HEK293T (cell line): Measurements from ENCODE around the gene CBR3.

Experiments used
- CTCF ChIA-PET: fragments of 350-600 bp; formaldehyde crosslinking; extraction: SDS; loops from one replicate; lab custom pipeline; 2021; ENCODE audit warnings: antibody characterized with exemption, inconsistent platforms; lab: Yijun Ruan, JAX
- POLR2A ChIA-PET: fragments of 350-600 bp; formaldehyde crosslinking; extraction: SDS; loops from one replicate; lab custom pipeline; 2020; ENCODE audit warnings: antibody characterized with exemption, inconsistent platforms; lab: Yijun Ruan, JAX
- DNase-seq: peaks from one replicate; pipeline ENCODE4 v3.0.0; 2012; ENCODE audit warnings: mixed read lengths; ENCODE audit errors: extremely low spot score
- ARNT ChIP-seq: fragments of 450-650 bp; IDR thresholded peaks from 2 replicates; pipeline ENCODE4 v1.6.1; 2017; ENCODE audit warnings: mild to moderate bottlenecking
- BHLHE40 ChIP-seq: fragments of 450-650 bp; IDR thresholded peaks from 2 replicates; pipeline ENCODE4 v1.6.1; 2016; ENCODE audit warnings: mild to moderate bottlenecking, moderate library complexity, borderline replicate concordance
- CTBP1 ChIP-seq: fragments of 450-650 bp; IDR thresholded peaks from 2 replicates; pipeline ENCODE4 v1.6.1; 2016; ENCODE audit warnings: borderline replicate concordance
- ELF4 ChIP-seq: fragments of 450-650 bp; IDR thresholded peaks from 2 replicates; pipeline ENCODE4 v1.6.1; 2017; ENCODE audit warnings: antibody characterized with exemption
- FOXA1 ChIP-seq: fragments of 450-650 bp; IDR thresholded peaks from 2 replicates; pipeline ENCODE4 v1.6.1; 2016; ENCODE audit warnings: mild to moderate bottlenecking
- FOXK2 ChIP-seq: fragments of 450-650 bp; IDR thresholded peaks from 2 replicates; pipeline ENCODE4 v1.6.1; 2016; ENCODE audit warnings: mild to moderate bottlenecking
- FOXM1 ChIP-seq: fragments of 450-650 bp; IDR thresholded peaks from 2 replicates; pipeline ENCODE4 v1.6.1; 2017; ENCODE audit warnings: mild to moderate bottlenecking, borderline replicate concordance
- HDGF ChIP-seq: fragments of 450-650 bp; IDR thresholded peaks from 2 replicates; pipeline ENCODE4 v1.6.1; 2017; ENCODE audit warnings: antibody characterized with exemption, borderline replicate concordance
- L3MBTL2 ChIP-seq: fragments of 450-650 bp; conservative IDR thresholded peaks from 2 replicates; pipeline ENCODE4 v1.6.1; 2016; ENCODE audit warnings: mild to moderate bottlenecking
- LEF1 ChIP-seq: fragments of 450-650 bp; IDR thresholded peaks from 2 replicates; pipeline ENCODE4 v1.6.1; 2017; ENCODE audit warnings: mild to moderate bottlenecking, borderline replicate concordance
- NFRKB ChIP-seq: fragments of 450-650 bp; IDR thresholded peaks from 2 replicates; pipeline ENCODE4 v1.6.1; 2016; ENCODE audit warnings: mild to moderate bottlenecking, moderate library complexity
- SP1 ChIP-seq: fragments of 450-650 bp; IDR thresholded peaks from 2 replicates; pipeline ENCODE4 v1.6.1; 2017
- SUZ12 ChIP-seq: fragments of 450-650 bp; IDR thresholded peaks from 2 replicates; pipeline ENCODE4 v1.6.1; 2016; ENCODE audit warnings: mild to moderate bottlenecking
- TARDBP ChIP-seq: fragments of 450-650 bp; IDR thresholded peaks from 2 replicates; pipeline ENCODE4 v1.6.1; 2016
- ZNF384 ChIP-seq: fragments of 450-650 bp; IDR thresholded peaks from 2 replicates; pipeline ENCODE4 v1.6.1; 2016
- TF ChIP-seq, protein P1 (sequence below): fragments of 450-650 bp; IDR thresholded peaks from 2 replicates; pipeline ENCODE4 v1.6.1; 2016

The CBR3 gene

DNA sequence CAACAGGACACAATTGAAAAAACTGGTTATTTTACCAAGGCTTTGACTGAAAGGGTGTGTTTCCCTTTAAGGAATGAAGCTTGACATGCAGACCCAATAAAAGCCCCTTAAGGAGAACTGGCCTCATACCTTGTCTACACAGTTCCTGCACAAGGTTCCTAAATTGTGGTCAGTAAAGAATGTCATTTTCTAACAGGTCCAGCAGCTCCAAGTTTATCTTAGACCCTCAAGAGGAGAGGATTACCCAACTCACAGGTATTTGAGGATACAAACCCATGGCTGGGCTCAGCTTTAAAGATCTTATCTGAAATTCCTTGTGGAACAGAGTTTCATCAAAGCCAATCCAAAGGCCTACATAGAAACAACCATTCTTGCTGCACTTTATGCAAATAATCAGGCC lies 31.4 kb upstream of the CBR3 start:
- ChIA-PET CTCF (interaction anchor here (0.6 kb wide), 1 partner anchor 13 kb away, joined by 3 read pairs; no protein-coding TSS in a partner anchor), POLR2A (interaction anchor here (1.3 to 2.1 kb wide), 2 partner anchors 34 to 43 kb away, joined by 5 read pairs; partner anchors contain the start of genes CBR1 and SETD4)

DNA sequence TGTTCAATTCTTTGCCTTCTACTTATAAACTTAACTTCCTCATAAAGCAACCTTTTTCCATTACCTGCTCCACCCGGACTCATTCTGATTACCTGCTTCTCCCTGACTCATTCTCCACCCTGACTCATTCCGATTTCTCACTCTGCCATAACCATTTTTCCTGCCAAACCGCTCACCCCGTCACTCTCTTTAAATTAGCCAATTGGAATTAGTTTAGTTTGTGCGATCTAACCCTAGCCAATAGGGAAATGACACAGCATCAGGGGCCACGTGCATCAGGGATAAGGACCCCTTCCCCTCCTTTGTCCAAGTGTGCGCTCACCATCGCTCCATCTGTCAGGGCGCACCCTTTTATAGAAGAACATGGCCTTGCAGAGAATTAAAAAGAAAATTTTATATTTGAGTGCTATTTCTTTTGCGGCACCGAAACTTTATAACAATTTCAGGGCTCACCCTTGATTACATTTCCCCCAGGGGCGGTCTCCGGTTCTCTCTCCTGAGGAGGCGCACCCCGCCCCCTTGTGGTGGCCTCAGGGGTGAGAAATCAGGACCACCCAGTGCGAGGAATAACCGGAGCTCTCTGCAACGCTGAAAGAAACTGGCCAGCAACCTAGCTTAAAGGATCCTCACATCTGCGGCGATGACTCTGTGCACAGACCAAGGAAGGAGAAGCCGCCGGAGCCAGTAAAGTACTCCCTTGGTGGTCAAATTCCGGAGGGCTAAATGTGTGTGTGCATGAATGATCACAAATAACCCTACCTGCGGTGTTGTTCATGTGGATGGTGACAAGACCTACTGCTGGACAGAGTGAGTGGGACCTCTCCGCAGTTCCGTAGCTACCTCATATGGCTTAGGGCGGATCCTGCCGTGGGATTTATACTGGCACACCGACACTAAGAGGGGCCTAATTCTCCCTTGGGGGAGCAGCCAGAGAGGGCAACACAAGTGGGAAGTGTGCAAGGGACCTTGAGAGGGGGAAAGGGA lies 30.3 kb upstream of the CBR3 start:
- ChIA-PET POLR2A (interaction anchor here (0.6 to 2.1 kb wide), 3 partner anchors 8 to 44 kb away, joined by 3 to 5 read pairs (median 5); partner anchors contain the start of genes CBR1 and SETD4), CTCF (interaction anchor here (0.6 to 1.0 kb wide), 2 partner anchors 13 to 14 kb away, joined by 4 read pairs; no protein-coding TSS in a partner anchor)
- no peak for TF ChIP-seq ZNF384
- no peak for TF ChIP-seq LEF1
- no peak for TF ChIP-seq SP1
- no peak for TF ChIP-seq NFRKB
- no peak for TF ChIP-seq FOXK2
- TF ChIP-seq TARDBP = no peak
- no peak for TF ChIP-seq ARNT
- TF ChIP-seq HDGF = no peak
- TF ChIP-seq SUZ12 = no peak
- no peak for TF ChIP-seq FOXM1
- no peak for TF ChIP-seq CTBP1
- TF ChIP-seq ELF4 = no peak
- no peak for TF ChIP-seq FOXA1
- TF ChIP-seq BHLHE40 = no peak
- no peak for TF ChIP-seq L3MBTL2
- TF ChIP-seq, protein P1, sequence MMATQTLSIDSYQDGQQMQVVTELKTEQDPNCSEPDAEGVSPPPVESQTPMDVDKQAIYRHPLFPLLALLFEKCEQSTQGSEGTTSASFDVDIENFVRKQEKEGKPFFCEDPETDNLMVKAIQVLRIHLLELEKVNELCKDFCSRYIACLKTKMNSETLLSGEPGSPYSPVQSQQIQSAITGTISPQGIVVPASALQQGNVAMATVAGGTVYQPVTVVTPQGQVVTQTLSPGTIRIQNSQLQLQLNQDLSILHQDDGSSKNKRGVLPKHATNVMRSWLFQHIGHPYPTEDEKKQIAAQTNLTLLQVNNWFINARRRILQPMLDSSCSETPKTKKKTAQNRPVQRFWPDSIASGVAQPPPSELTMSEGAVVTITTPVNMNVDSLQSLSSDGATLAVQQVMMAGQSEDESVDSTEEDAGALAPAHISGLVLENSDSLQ = no peak
- peak; percentile 59 for DNase-seq

More for the DNA sequence above, 31.4 kb upstream of the CBR3 start:
- no peak for TF ChIP-seq HDGF
- no peak for TF ChIP-seq SP1
- TF ChIP-seq NFRKB = no peak
- TF ChIP-seq ELF4 = no peak
- no peak for TF ChIP-seq SUZ12
- TF ChIP-seq FOXA1 = no peak
- no peak for TF ChIP-seq ZNF384
- no peak for TF ChIP-seq CTBP1
- TF ChIP-seq LEF1 = no peak
- TF ChIP-seq L3MBTL2 = no peak
- no peak for TF ChIP-seq BHLHE40
- TF ChIP-seq FOXK2 = no peak
- TF ChIP-seq, protein P1 = no peak
- TF ChIP-seq ARNT = no peak
- TF ChIP-seq TARDBP = no peak
- TF ChIP-seq FOXM1 = no peak
- no peak for DNase-seq

DNA sequence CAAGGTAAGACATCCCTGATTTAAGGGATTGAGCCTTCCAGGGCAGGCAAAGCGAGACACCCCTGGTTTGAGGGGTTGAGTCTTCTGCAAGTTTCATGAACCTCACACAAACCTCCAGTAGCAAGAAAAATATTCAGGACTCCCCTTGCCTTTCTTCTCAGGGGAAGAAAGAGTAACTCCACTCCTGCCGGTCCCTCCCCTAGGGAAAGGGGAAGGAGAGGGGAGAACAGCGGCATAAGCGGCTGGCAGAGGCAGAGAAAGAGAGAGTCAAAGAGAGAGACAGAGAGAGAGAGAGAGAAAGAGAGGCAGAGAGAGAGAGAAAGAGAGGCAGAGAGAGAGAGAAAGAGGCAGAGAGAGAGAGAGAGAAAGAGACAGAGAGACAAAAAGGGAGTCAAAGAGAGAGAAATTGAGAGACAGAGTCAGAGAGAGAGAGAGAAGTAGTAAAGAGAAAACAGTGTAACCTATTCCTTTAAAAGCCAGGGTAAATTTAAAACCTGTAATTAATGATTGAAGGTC lies 29.5 kb upstream of the CBR3 start:
- ChIA-PET POLR2A (no interaction called here), CTCF (interaction anchor here (0.6 to 1.0 kb wide), 2 partner anchors 13 kb away, joined by 4 read pairs; no protein-coding TSS in a partner anchor)
- TF ChIP-seq FOXA1 = no peak
- TF ChIP-seq ZNF384 = no peak
- no peak for TF ChIP-seq BHLHE40
- TF ChIP-seq HDGF = no peak
- TF ChIP-seq ARNT = no peak
- TF ChIP-seq NFRKB = no peak
- TF ChIP-seq, protein P1 = no peak
- TF ChIP-seq TARDBP = no peak
- no peak for TF ChIP-seq ELF4
- no peak for TF ChIP-seq SP1
- TF ChIP-seq SUZ12 = no peak
- DNase-seq = no peak

DNA sequence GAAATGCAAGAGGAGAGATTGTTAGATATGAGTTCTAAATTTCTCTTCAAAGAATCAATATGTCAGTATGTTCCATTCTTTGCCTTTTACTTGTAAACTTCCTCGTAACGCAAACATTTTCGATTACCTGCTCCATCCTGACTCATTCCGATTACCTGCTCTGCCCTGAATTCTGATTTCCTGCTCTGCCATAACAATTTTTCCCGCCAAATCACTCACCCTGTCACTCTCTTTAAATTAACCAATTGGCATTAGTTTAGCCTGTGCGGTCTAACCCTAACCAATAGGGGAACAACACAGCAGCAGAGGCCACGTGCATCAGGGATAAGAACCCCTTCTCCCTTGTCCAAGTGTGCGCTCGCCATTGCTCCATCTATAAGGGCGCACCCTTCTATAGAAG lies 25.0 kb upstream of the CBR3 start:
- no peak for DNase-seq
- ChIA-PET CTCF (no interaction called here), POLR2A (no interaction called here)
- TF ChIP-seq SUZ12 = no peak
- TF ChIP-seq, protein P1 = peak; percentile 54; the same call in 1 of the 2 replicates
- 0 out of 2 replicates have a peak, but pooled peaks have one; percentile 22 for TF ChIP-seq L3MBTL2
- TF ChIP-seq LEF1 = no peak

DNA sequence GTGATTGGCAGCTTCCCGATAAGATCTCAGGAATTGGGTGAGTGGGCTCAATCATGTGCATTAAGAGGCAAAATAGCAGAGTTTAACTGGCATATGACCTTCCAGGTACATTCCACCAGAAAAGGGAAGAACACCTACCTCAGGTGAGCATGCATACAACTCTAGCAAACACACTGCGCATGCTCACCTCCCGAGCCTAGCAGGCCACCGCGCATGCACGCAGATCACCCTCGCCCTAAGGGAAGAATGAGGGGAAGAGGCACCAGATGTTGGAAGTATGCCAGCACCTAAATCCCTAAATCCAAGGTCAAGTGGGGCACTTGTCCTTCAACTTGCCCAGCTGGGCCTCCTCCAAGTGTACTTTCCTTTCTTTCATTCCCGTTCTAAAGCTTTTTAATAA lies 23.6 kb upstream of the CBR3 start:
- ChIA-PET POLR2A (interaction anchor here (1.3 kb wide), 1 partner anchor 51 kb away, joined by 5 read pairs; the partner anchor contains the start of gene SETD4), CTCF (no interaction called here)
- TF ChIP-seq SP1 (no peak), SUZ12 (no peak), ZNF384 (no peak), NFRKB (no peak), ELF4 (no peak), ARNT (no peak), FOXK2 (no peak), BHLHE40 (no peak), TARDBP (no peak), L3MBTL2 (no peak), CTBP1 (no peak), FOXM1 (no peak), HDGF (no peak), LEF1 (no peak), FOXA1 (no peak)
- TF ChIP-seq, protein P1 = no peak
- DNase-seq = no peak
